Adipocyte (in vitro differentiated cells): Measurements from ENCODE around the gene PPM1N.
A peak's percentile ranks its signal among the peaks of the same experiment; 100 is the strongest.

Source experiments
- DNase-seq: peaks from one replicate; pipeline ENCODE4 v3.0.0-alpha.2; 2015; ENCODE audit warnings: low read depth
- H3K27me3 ChIP-seq: replicated peaks from 2 replicates; pipeline ENCODE4 v1.7.0; 2013; ENCODE audit warnings: mild to moderate bottlenecking, low read length, moderate library complexity; ENCODE audit not compliant: control insufficient read depth, insufficient read depth
- H3K36me3 ChIP-seq: 2 replicates; pipeline ENCODE4 v1.7.0; 2013; ENCODE audit warnings: low read length, mild to moderate bottlenecking, moderate library complexity; ENCODE audit not compliant: control insufficient read depth, insufficient read depth, severe bottlenecking
- H3K4me1 ChIP-seq: 2 replicates; pipeline ENCODE4 v1.7.0; 2013; ENCODE audit warnings: mild to moderate bottlenecking, low read length, moderate library complexity; ENCODE audit not compliant: control insufficient read depth, insufficient read depth
- H3K4me3 ChIP-seq: 2 replicates; pipeline ENCODE4 v1.7.0; 2013; ENCODE audit warnings: mild to moderate bottlenecking, low read length, moderate library complexity
- H3K9ac ChIP-seq: 2 replicates; pipeline ENCODE4 v1.7.0; 2013; ENCODE audit warnings: mild to moderate bottlenecking, low read length, moderate library complexity
- H3K9me3 ChIP-seq: 2 replicates; pipeline ENCODE4 v1.7.0; 2013; ENCODE audit warnings: mild to moderate bottlenecking, low read length, moderate library complexity; ENCODE audit not compliant: control insufficient read depth

Gene PPM1N

GRCh38 chr19:45464274-45464673, 34.0 kb upstream of the PPM1N start:
- H3K4me3 ChIP-seq, result no peak overlapping the region
- H3K9ac ChIP-seq, result no peak overlapping the region
- H3K9me3 ChIP-seq, result no peaks in the 10 kb centered on the region
- DNase-seq, result no peak
- no peaks in the 10 kb centered on the region for H3K36me3 ChIP-seq
- H3K4me1 ChIP-seq, result peaks cover 12% of the 10 kb centered on the region
- no peaks in the 10 kb centered on the region for H3K27me3 ChIP-seq

- H3K4me1 ChIP-seq, result peaks cover 14% of the 10 kb centered on the region
- H3K9me3 ChIP-seq, result no peaks in the 10 kb centered on the region
- no peak overlapping the region for H3K9ac ChIP-seq
- H3K27me3 ChIP-seq, result no peaks in the 10 kb centered on the region
- DNase-seq, result no peak
- no peaks in the 10 kb centered on the region for H3K36me3 ChIP-seq
- H3K4me3 ChIP-seq, result no peak overlapping the region
Observed at GRCh38 chr19:45464852-45465441, 33.3 kb upstream of the PPM1N start.

- H3K4me1 ChIP-seq, result peaks cover 23% of the 10 kb centered on the region
- no peaks in the 10 kb centered on the region for H3K9me3 ChIP-seq
- H3K4me3 ChIP-seq, result peak overlapping the region; percentile 93
- DNase-seq, result peak; percentile 64
- no peaks in the 10 kb centered on the region for H3K27me3 ChIP-seq
- no peaks in the 10 kb centered on the region for H3K36me3 ChIP-seq
- H3K9ac ChIP-seq, result peak overlapping the region; percentile 77
Observed at GRCh38 chr19:45467115-45467455, 31.2 kb upstream of the PPM1N start.

- peak; percentile 99 for DNase-seq
- no peaks in the 10 kb centered on the region for H3K36me3 ChIP-seq
- peak within 1 kb of the TSS; percentile 82 for H3K9ac ChIP-seq
- no peaks in the 10 kb centered on the region for H3K9me3 ChIP-seq
- H3K4me1 ChIP-seq, result peaks cover 23% of the 10 kb centered on the region
- H3K4me3 ChIP-seq, result peak within 1 kb of the TSS; percentile 93
- no peaks in the 10 kb centered on the region for H3K27me3 ChIP-seq
Observed at GRCh38 chr19:45467456-45468158, 30.6 kb upstream of the PPM1N start, which contains the start of gene FOSB. Gene FOSB (plus strand): TSS chr19:45467996. CDS start chr19:45468587, 591 bp downstream.

GRCh38 chr19:45468159-45468651, 30.0 kb upstream of the PPM1N start:
- no peaks in the 10 kb centered on the region for H3K27me3 ChIP-seq
- peak overlapping the region; percentile 82 for H3K9ac ChIP-seq
- no peak for DNase-seq
- no peaks in the 10 kb centered on the region for H3K36me3 ChIP-seq
- H3K4me3 ChIP-seq, result peak overlapping the region; percentile 93
- peaks cover 23% of the 10 kb centered on the region for H3K4me1 ChIP-seq
- no peaks in the 10 kb centered on the region for H3K9me3 ChIP-seq

- Histone ChIP-seq H3K4me1 (peaks cover 23% of the 10 kb centered on the region), H3K9me3 (no peaks in the 10 kb centered on the region), H3K36me3 (no peaks in the 10 kb centered on the region), H3K4me3 (peak overlapping the region; percentile 93), H3K27me3 (no peaks in the 10 kb centered on the region), H3K9ac (peak overlapping the region; percentile 82)
- DNase-seq, result peak; percentile 67
Observed at GRCh38 chr19:45468803-45469131, 29.5 kb upstream of the PPM1N start.

- H3K27me3 ChIP-seq, result no peaks in the 10 kb centered on the region
- peak overlapping the region; percentile 93 for H3K4me3 ChIP-seq
- peak overlapping the region; percentile 82 for H3K9ac ChIP-seq
- H3K4me1 ChIP-seq, result peaks cover 23% of the 10 kb centered on the region
- DNase-seq, result peak; percentile 89
- H3K36me3 ChIP-seq, result no peaks in the 10 kb centered on the region
- H3K9me3 ChIP-seq, result no peaks in the 10 kb centered on the region
Observed at GRCh38 chr19:45469132-45469944, 28.9 kb upstream of the PPM1N start.

- Histone ChIP-seq H3K27me3 (no peaks in the 10 kb centered on the region), H3K4me3 (peak overlapping the region; percentile 93), H3K9ac (peak overlapping the region; percentile 82), H3K9me3 (no peaks in the 10 kb centered on the region), H3K36me3 (no peaks in the 10 kb centered on the region), H3K4me1 (peaks cover 23% of the 10 kb centered on the region)
- DNase-seq, result peak; percentile 79
Observed at GRCh38 chr19:45469945-45470761, 28.1 kb upstream of the PPM1N start.

GRCh38 chr19:45470762-45471081, 27.5 kb upstream of the PPM1N start:
- Histone ChIP-seq H3K9ac (peak overlapping the region; percentile 82), H3K36me3 (no peaks in the 10 kb centered on the region), H3K9me3 (no peaks in the 10 kb centered on the region), H3K27me3 (no peaks in the 10 kb centered on the region), H3K4me3 (peak overlapping the region; percentile 93), H3K4me1 (peaks cover 23% of the 10 kb centered on the region)
- no peak for DNase-seq

- Histone ChIP-seq H3K36me3 (no peaks in the 10 kb centered on the region), H3K9ac (no peak overlapping the region), H3K4me3 (no peak overlapping the region), H3K27me3 (no peaks in the 10 kb centered on the region), H3K4me1 (peaks cover 29% of the 10 kb centered on the region), H3K9me3 (no peaks in the 10 kb centered on the region)
- DNase-seq, result peak; percentile 55
Observed at GRCh38 chr19:45471111-45471930, 26.9 kb upstream of the PPM1N start.
